ENCODE measurements around the gene ZSCAN26.

Gene ZSCAN26

GRCh38 chr6:28266962-28267694, at the start of gene ZSCAN26:
Gene ZSCAN26 (plus strand): TSS chr6:28267143. CDS start chr6:28271920, 4,777 bp downstream.
- DNase-seq: peak; percentile 92

- no peak for DNase-seq
These were observed 49.1 kb upstream of the ZSCAN26 start for GRCh38 chr6:28217890-28218289.

GRCh38 chr6:28218312-28219248, 48.4 kb upstream of the ZSCAN26 start:
- peak; percentile 85 for DNase-seq

GRCh38 chr6:28220257-28221133, 46.4 kb upstream of the ZSCAN26 start:
- DNase-seq: peak; percentile 41

- DNase-seq: no peak
These were observed 42.5 kb upstream of the ZSCAN26 start for GRCh38 chr6:28224131-28225055.

- peak; percentile 78 for DNase-seq
These were observed 41.7 kb upstream of the ZSCAN26 start, which contains the start of gene ZSCAN9 for GRCh38 chr6:28225056-28225834. Gene ZSCAN9 (plus strand): TSS chr6:28225275. CDS start chr6:28227085, 1,810 bp downstream.

GRCh38 chr6:28226460-28226859, 40.5 kb upstream of the ZSCAN26 start:
- DNase-seq: no peak

- no peak for DNase-seq
These were observed 34.2 kb upstream of the ZSCAN26 start for GRCh38 chr6:28232785-28233184.

- DNase-seq: no peak
These were observed 31.0 kb upstream of the ZSCAN26 start for GRCh38 chr6:28235912-28236452.

GRCh38 chr6:28239636-28240035, 27.3 kb upstream of the ZSCAN26 start:
- no peak for DNase-seq

GRCh38 chr6:28240471-28240870, 26.5 kb upstream of the ZSCAN26 start:
- no peak for DNase-seq

GRCh38 chr6:28243946-28244345, 23.0 kb upstream of the ZSCAN26 start:
- DNase-seq: no peak

- no peak for DNase-seq
These were observed 21.6 kb upstream of the ZSCAN26 start for GRCh38 chr6:28245206-28245941.

- DNase-seq: no peak
These were observed 18.0 kb upstream of the ZSCAN26 start for GRCh38 chr6:28248916-28249315.

- no peak for DNase-seq
These were observed 16.2 kb upstream of the ZSCAN26 start for GRCh38 chr6:28250747-28251146.

- DNase-seq: peak; percentile 15
These were observed 15.3 kb upstream of the ZSCAN26 start for GRCh38 chr6:28251661-28252008.

- DNase-seq: peak; percentile 93
These were observed 14.7 kb upstream of the ZSCAN26 start, which contains the start of gene ZKSCAN4 for GRCh38 chr6:28252009-28252975. Gene ZKSCAN4 (minus strand): TSS chr6:28252269. CDS start chr6:28251980, 289 bp downstream.

GRCh38 chr6:28254121-28254519, 12.8 kb upstream of the ZSCAN26 start:
- peak; percentile 16 for DNase-seq

Data from hematopoietic multipotent progenitor cell treated with erythropoietin and hydrocortisone succinate and interleukin-3 and kit ligand, for 8 days (in vitro differentiated cells).